ENCODE results near the gene ZNF70. TPM values are rescaled to one million over a fixed set of nuclear protein-coding genes. Genes with fewer than 3 reads are reported as not detected.

ZNF70 gene
- total RNA-seq, 1 donor from 2014 or later, result 2.5 TPM

DNA sequence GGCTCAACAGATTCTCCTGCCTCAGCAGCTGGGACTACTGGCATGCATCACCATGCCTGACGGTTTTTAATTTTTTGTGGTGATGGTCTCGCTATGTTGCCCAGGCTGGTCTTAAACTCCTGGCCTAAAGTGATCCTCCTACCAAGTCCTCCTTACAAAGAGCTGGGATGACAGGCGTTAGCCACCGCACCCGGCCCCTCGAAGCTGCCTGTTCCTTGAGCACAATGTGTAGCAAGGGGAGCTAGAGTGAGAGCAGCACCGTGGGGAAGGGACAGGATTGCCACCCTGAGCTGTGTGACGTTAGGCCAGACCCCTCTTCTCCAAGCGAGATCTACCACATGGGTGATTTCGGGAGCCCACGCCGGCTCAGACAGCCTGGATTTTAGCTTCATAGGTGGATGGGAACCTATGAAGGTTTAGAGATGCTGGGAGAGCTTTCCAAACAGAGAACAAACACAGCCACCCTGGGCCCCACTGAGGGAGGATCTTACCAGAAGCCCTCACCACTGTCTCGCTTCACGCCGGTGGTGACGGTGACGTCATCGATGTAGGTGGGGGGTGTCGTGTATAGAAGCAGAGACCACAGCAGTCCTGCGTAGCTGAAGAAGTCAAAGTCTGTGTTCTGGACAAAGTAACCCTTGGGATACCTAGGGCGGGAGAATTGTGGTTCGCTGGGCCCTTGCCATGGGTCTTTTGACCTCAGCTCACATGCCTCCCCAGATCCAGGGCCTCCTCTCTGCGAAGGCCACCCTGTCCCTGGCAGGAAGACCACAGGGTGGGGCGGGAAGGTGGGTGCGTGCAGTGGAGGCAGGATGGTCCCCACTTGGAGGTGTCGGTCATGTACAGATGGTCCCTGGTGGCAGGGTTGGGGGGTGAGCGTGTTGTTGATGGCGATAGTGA lies 37.0 kb downstream of the ZNF70 start:
- peaks cover 48% of the 10 kb centered on the region for H3K36me3 Mint-ChIP-seq (ENCODE audit: low read depth)
- H3K4me1 Mint-ChIP-seq, result peaks cover 26% of the 10 kb centered on the region
- no peak for DNase-seq
- no peak overlapping the region for H3K4me3 Mint-ChIP-seq
- H3K27me3 Mint-ChIP-seq, result no peaks in the 10 kb centered on the region
- H3K27ac Mint-ChIP-seq, result peak overlapping the region; percentile 32
- no peaks in the 10 kb centered on the region for H3K9me3 Mint-ChIP-seq
- intact Hi-C loops (cut with micrococcal nuclease), result loop anchor here (10.0 kb wide), 1 partner anchor 121 kb away; the partner anchor contains the start of gene DERL3

DNA sequence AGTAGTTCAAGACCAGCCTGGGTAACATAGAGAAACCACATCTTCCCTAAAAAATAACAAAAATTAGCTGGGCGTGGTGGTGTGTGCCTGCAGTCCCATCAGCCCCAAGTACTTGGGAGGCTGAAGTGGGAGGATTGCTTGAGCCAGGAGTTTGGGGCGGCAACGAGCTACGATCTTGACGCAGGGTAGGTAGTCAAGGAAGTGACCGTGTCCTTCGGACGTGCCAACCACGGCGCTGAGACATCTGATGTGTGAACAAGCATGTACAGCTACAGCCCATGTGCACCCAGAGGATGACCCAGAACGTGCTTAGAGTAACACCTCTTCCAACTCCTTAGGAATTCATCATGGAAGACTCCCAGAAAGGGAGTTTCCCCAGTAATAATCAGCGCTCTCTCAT lies 38.7 kb downstream of the ZNF70 start:
- Mint-ChIP-seq H3K27me3 (no peaks in the 10 kb centered on the region), H3K9me3 (no peaks in the 10 kb centered on the region), H3K4me1 (peaks cover 37% of the 10 kb centered on the region), H3K36me3 (ENCODE audit: low read depth) (peaks cover 62% of the 10 kb centered on the region), H3K27ac (no peak overlapping the region), H3K4me3 (no peak overlapping the region)
- intact Hi-C loops (cut with micrococcal nuclease), result loop anchor here (10.0 kb wide), 1 partner anchor 123 kb away; the partner anchor contains the start of gene DERL3
- DNase-seq, result no peak

DNA sequence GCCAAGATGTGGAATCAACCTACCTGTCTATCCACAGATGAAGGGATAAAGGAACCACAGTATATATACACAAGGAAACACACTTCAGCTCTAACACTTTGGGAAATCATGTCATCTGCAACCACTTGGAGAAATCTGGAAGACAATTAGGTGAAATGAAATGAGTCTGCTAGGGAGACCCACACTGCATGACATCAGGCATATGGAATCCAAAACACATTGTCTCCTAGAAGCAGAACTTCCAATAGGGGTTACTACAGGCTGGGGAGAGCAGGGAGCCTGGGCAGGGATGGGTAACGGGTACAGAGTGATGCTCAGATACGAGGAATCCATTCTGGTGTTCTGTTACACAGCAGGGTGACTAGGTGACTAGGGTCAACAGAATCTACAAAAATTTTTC lies 41.8 kb downstream of the ZNF70 start:
- peaks cover 51% of the 10 kb centered on the region for H3K4me1 Mint-ChIP-seq
- no peak overlapping the region for H3K4me3 Mint-ChIP-seq
- no peaks in the 10 kb centered on the region for H3K27me3 Mint-ChIP-seq
- no peak for DNase-seq
- intact Hi-C loops (cut with micrococcal nuclease), result loop anchor here (5.0 kb wide), 1 partner anchor 43 kb away; the partner anchor contains the start of genes VPREB3 and ZNF70
- H3K27ac Mint-ChIP-seq, result no peak overlapping the region
- H3K36me3 Mint-ChIP-seq (ENCODE audit: low read depth), result peaks cover 84% of the 10 kb centered on the region
- H3K9me3 Mint-ChIP-seq, result no peaks in the 10 kb centered on the region

DNA sequence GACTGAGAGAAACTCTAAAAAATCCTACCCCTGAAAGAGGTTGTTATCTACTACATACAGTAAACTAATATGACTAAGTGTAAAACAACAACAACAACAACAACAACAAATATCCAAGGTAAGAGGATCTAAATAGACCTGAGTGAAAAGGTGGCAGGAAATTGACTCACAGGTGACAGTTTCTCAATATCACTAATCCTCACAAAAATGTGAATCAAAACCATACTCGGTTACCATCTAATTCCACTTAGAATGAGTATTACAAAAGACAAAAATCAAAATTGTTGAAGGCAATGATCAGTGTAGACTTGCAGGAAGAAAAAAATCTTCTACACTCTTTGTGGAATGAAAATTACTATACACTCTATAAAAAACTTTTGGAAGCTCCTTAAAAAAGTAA lies 42.6 kb downstream of the ZNF70 start:
- DNase-seq, result no peak
- Mint-ChIP-seq H3K4me3 (peak overlapping the region; percentile 2), H3K36me3 (ENCODE audit: low read depth) (peaks cover 85% of the 10 kb centered on the region), H3K27ac (peak overlapping the region; percentile 54), H3K9me3 (no peaks in the 10 kb centered on the region), H3K4me1 (peaks cover 53% of the 10 kb centered on the region), H3K27me3 (no peaks in the 10 kb centered on the region)
- intact Hi-C loops (cut with micrococcal nuclease), result loop anchor here (5.0 kb wide), 1 partner anchor 44 kb away; the partner anchor contains the start of genes VPREB3 and ZNF70

DNA sequence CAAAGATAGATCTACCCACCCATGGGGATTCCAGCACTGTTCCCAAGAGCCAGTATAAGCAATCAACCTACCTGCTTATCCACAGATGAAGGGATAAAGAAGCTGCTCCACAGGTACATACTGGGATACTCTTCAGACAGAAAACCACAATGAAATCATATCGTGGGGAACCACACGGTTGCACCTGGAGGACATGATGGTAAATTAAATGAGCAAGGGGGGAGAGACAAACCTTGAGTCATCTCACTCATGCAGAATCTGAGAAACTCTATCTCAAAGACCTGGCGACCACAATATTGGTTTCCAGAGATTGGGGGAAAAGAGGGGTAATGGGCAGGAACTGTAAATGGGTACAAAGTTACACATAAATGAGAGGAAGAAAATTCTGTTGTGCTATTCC lies 45.6 kb downstream of the ZNF70 start:
- peak overlapping the region; percentile 51 for H3K4me3 Mint-ChIP-seq
- peaks cover 68% of the 10 kb centered on the region for H3K4me1 Mint-ChIP-seq
- no peaks in the 10 kb centered on the region for H3K27me3 Mint-ChIP-seq

DNA sequence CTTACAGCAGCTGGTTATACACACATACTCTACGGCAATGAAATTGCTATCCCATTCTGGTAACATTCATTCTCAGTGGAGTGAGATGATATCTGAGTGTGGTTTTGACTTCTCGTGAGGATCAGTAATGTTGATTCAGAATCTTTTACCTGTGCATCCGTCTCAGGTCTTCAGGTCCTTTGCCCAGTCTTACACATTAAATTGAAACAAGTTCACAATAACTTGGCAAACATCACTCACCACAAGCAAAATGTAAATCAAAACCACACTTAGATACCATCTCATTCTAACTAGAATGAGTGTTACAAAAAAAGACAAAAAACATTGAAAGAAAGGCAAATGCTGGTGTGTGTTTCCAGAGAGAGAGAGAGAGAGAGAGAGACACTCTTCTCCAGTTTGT lies 46.1 kb downstream of the ZNF70 start:
- peaks cover 69% of the 10 kb centered on the region for H3K4me1 Mint-ChIP-seq
- peak overlapping the region; percentile 94 for H3K27ac Mint-ChIP-seq
- no peaks in the 10 kb centered on the region for H3K27me3 Mint-ChIP-seq
- no peaks in the 10 kb centered on the region for H3K9me3 Mint-ChIP-seq
- DNase-seq, result peak; percentile 65
- peaks cover 92% of the 10 kb centered on the region for H3K36me3 Mint-ChIP-seq (ENCODE audit: low read depth)
- intact Hi-C loops (cut with micrococcal nuclease), result loop anchor here (1.0 to 5.0 kb wide), 2 partner anchors 9 to 47 kb away; partner anchors contain the start of genes VPREB3 and ZNF70
- H3K4me3 Mint-ChIP-seq, result peak overlapping the region; percentile 51

More for the DNA sequence above, 45.6 kb downstream of the ZNF70 start:
- Mint-ChIP-seq H3K27ac (peak overlapping the region; percentile 94), H3K9me3 (no peaks in the 10 kb centered on the region), H3K36me3 (ENCODE audit: low read depth) (peaks cover 92% of the 10 kb centered on the region)
- intact Hi-C loops (cut with micrococcal nuclease), result loop anchor here (1.0 to 5.0 kb wide), 2 partner anchors 9 to 47 kb away; partner anchors contain the start of genes VPREB3 and ZNF70
- peak; percentile 71 for DNase-seq

DNA sequence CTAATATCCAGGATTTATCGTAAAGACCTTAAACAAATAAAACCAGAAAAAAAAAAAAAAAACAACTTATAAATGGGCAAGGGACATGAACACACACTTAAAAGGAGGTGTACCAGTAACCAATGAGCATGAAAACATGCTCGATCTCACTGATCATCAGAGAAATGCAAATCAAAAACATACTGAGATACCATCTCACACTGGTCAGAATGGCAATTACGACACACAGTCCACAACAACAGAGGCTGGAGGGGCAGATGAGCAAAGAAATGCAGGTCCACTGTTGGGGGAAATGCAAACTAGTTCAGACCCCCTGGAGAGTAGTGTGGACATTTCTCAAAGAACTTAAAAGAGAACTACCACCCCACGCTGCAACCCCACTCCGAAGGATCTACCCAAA lies 46.9 kb downstream of the ZNF70 start:
- H3K36me3 Mint-ChIP-seq (ENCODE audit: low read depth), result peaks cover 92% of the 10 kb centered on the region
- H3K27ac Mint-ChIP-seq, result peak overlapping the region; percentile 94
- intact Hi-C loops (cut with micrococcal nuclease), result no loop called here
- H3K9me3 Mint-ChIP-seq, result no peaks in the 10 kb centered on the region
- H3K4me3 Mint-ChIP-seq, result peak overlapping the region; percentile 12
- H3K27me3 Mint-ChIP-seq, result no peaks in the 10 kb centered on the region
- H3K4me1 Mint-ChIP-seq, result peaks cover 67% of the 10 kb centered on the region
- no peak for DNase-seq

DNA sequence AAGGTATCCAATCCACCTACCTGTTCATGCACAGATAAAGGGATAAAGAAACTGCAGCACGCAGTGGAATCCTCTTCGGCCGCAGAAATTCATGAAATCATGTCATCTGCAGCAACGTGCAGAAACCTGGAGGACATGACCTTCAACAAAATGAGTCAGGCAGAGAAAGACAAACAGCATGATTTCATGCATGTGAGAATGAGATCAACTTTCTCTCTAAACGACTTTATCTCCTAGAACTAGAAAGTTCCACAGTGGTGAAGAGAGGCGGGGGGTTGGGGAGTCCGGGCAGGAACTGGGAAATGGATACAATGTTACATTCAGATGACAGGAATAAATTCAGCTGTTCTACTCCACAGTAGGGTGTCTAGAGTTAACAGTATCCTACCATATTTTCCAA lies 50.2 kb downstream of the ZNF70 start:
- H3K27me3 Mint-ChIP-seq, result no peaks in the 10 kb centered on the region
- no peak overlapping the region for H3K4me3 Mint-ChIP-seq
- H3K9me3 Mint-ChIP-seq, result no peaks in the 10 kb centered on the region
- DNase-seq, result no peak
- intact Hi-C loops (cut with micrococcal nuclease), result no loop called here
- peak overlapping the region; percentile 12 for H3K27ac Mint-ChIP-seq
- H3K4me1 Mint-ChIP-seq, result peaks cover 67% of the 10 kb centered on the region
- peaks cover 65% of the 10 kb centered on the region for H3K36me3 Mint-ChIP-seq (ENCODE audit: low read depth)

DNA sequence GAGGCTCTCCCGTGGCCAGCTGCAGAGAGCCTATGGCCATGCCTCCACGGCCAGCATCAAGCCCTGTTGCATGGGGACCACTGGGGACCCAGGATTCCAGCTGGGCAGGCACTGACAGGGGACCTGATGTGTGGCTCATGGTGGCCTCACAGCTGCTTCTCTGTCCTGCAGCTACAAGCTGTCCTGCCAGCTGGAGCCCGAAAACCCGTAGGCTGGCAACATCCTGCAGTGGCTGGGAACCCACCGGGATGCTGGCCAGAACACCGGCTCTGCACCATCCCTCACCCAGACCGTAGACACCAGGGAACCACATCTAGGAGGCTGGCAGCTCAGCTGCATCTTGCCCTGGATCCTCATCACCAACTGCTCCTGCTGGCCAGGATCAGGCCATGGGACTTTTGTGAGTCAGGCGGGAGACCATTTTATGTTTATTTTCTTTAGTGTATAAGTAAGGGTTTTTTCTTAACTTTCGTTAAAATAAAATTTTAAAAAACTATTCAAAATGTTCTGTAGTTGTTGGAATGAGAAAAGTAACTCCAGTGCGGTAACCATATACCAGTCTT lies 52.2 kb downstream of the ZNF70 start:
- Mint-ChIP-seq H3K36me3 (ENCODE audit: low read depth) (peaks cover 57% of the 10 kb centered on the region), H3K4me3 (no peak overlapping the region), H3K27ac (peak overlapping the region; percentile 48), H3K9me3 (no peaks in the 10 kb centered on the region), H3K27me3 (no peaks in the 10 kb centered on the region), H3K4me1 (peaks cover 58% of the 10 kb centered on the region)
- intact Hi-C loops (cut with micrococcal nuclease), result no loop called here
- DNase-seq, result no peak

DNA sequence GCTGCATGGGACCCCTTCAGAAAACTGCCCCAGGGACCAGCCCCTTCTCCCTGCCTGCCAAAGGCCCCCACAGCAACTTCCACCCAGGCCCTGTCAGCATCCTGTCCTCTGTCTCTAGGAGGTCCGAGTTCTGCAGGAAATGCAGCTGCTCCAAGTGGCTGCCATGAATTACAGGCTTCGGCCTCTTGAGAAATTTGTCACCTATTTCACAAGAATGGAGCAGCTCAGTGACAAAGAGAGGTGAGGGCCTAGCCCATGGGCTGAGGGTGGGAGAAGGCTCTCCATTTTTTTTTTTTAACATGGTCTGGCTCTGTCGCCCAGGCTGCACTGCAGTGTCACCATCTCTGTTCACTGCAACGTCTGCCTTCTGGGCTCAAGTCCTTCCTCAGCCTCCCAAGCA lies 52.8 kb downstream of the ZNF70 start:
- no peak for DNase-seq
- no peaks in the 10 kb centered on the region for H3K9me3 Mint-ChIP-seq
- intact Hi-C loops (cut with micrococcal nuclease), result no loop called here
- peaks cover 54% of the 10 kb centered on the region for H3K4me1 Mint-ChIP-seq
- H3K27me3 Mint-ChIP-seq, result no peaks in the 10 kb centered on the region
- peaks cover 56% of the 10 kb centered on the region for H3K36me3 Mint-ChIP-seq (ENCODE audit: low read depth)
- peak overlapping the region; percentile 65 for H3K27ac Mint-ChIP-seq
- H3K4me3 Mint-ChIP-seq, result no peak overlapping the region

DNA sequence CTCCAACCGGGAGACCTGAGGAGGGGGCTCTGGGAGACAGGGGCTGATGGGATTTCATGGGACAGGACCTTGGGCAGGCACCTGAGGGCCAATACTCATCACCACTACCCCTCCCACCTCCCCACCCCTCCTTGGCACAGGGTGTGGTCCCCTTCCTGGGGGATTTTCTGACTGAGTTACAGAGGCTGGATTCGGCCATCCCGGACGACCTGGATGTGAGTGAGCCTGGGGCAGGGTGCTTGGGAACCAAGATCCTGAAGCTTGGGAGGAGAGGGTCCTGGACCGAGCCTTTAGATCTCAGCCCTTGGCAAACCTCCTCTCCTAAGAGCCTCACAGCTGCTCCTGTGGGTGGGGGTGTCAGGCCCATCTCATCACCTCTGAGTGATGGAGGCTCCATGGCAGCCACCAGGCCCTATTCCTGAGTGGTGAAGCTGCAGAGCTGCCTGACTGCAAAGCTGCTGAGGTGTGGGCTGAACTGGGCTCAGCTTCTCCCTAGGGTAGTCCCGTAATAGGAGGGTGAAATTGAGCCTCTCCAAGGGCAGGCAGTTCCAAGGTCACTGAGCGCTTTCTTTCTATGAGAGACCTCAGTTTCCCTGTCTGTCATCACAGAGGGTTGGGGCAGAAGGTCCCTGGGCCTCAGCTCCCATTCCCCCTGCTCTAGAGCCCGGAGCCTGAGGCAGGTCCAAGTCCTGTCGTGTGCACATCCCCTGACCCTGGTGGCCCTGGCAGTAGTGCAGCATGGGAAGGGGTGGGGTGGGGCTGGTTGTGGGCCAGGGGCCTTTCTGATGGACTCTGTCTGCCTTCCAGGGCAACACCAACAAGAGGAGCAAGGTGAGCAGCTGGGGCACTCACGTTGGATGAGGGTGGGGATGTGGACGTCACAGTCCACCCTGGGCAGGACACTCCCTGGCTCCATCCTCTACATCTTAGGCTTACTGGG lies 53.6 kb downstream of the ZNF70 start:
- Mint-ChIP-seq H3K9me3 (no peaks in the 10 kb centered on the region), H3K27ac (peak overlapping the region; percentile 100), H3K27me3 (no peaks in the 10 kb centered on the region), H3K4me3 (peak overlapping the region; percentile 95), H3K4me1 (peaks cover 51% of the 10 kb centered on the region), H3K36me3 (ENCODE audit: low read depth) (peaks cover 56% of the 10 kb centered on the region)
- intact Hi-C loops (cut with micrococcal nuclease), result loop anchor here (2.0 kb wide), 1 partner anchor 20 kb away; no protein-coding TSS in a partner anchor
- peak; percentile 63 for DNase-seq

DNA sequence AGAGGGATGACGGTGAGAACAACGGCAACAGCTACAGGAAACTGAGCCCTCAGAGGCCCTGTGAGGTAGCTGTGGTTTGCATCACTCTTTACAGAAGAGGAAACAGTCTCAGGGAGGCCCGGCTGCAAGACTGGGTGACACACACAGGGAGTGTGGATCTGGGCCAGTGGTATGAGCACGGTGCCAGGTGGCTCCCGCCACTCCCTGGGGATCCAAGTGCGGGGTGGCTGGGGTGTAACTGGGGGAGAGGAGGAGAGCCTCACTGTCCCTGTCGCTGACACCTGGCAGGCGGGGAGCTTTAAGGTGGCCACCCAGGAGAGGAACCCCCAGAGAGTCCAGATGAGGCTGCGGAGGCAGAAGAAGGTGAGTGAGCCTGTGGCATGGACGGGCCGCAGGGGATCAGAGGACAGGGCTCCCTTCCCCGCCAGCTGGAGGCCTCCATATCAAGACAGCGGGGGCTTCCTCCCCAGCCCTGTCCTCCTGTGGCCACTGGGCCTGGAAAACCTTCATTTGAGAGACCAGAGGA lies 54.5 kb downstream of the ZNF70 start:
- Mint-ChIP-seq H3K27me3 (no peaks in the 10 kb centered on the region), H3K36me3 (ENCODE audit: low read depth) (peaks cover 47% of the 10 kb centered on the region), H3K27ac (peak overlapping the region; percentile 100), H3K9me3 (no peaks in the 10 kb centered on the region), H3K4me3 (peak overlapping the region; percentile 95), H3K4me1 (peaks cover 44% of the 10 kb centered on the region)
- DNase-seq, result peak; percentile 94
- intact Hi-C loops (cut with micrococcal nuclease), result loop anchor here (1.0 to 2.0 kb wide), 2 partner anchors 9 to 20 kb away; no protein-coding TSS in a partner anchor

Measured in activated CD4-positive, alpha-beta T cell treated with anti-CD3 and anti-CD28 coated beads, Interleukin-2, amount 10 ng/mL, durations not matched to agents 24 days and 14 days (primary cell).